IPS-18a (cell line): Measurements from ENCODE around the gene PDLIM1.

Experiments used
- H3K27ac ChIP-seq: one replicate; pipeline ENCODE4 v1.5.1; 2013; ENCODE audit warnings: low read length
- H3K27me3 ChIP-seq: one replicate; pipeline ENCODE4 v1.6.1; 2013; ENCODE audit warnings: mild to moderate bottlenecking, low read length; ENCODE audit not compliant: control insufficient read depth, insufficient read depth
- H3K36me3 ChIP-seq: one replicate; pipeline ENCODE4 v1.6.1; 2013; ENCODE audit warnings: low read depth, low read length; ENCODE audit not compliant: control insufficient read depth
- H3K4me1 ChIP-seq: one replicate; pipeline ENCODE4 v1.6.1; 2013; ENCODE audit warnings: low read depth, low read length; ENCODE audit not compliant: control insufficient read depth
- H3K4me3 ChIP-seq: one replicate; pipeline ENCODE4 v1.5.1; 2013; ENCODE audit warnings: low read length
- H3K9ac ChIP-seq: one replicate; pipeline ENCODE4 v1.6.1; 2013; ENCODE audit warnings: mild to moderate bottlenecking, low read length, moderate library complexity
- H3K9me3 ChIP-seq: one replicate; pipeline ENCODE4 v1.6.1; 2013; ENCODE audit warnings: low read depth, low read length; ENCODE audit not compliant: control insufficient read depth

Gene PDLIM1

DNA sequence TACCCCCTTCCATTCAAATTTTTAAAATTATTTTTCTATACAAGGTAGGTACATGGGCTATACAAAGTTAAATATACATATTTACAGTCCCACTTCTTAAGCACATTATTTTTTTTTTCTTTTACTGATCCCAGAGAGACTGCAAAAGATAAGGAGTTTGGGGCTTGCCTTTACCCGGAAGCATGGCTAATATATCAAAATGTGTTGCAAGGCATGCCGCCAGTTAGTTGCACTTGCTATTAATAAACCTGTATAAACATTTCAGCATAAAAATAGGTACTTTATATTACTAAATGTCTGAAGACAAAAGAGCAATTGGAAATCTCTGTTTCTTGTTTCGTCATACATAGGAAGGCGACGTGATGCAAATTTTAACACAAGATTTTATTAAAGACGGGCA lies 21.5 kb upstream of the PDLIM1 start:
- H3K4me1 ChIP-seq, result peaks cover 16% of the 10 kb centered on the region
- H3K4me3 ChIP-seq, result no peak overlapping the region
- H3K36me3 ChIP-seq, result no peaks in the 10 kb centered on the region
- no peaks in the 10 kb centered on the region for H3K27me3 ChIP-seq
- no peak overlapping the region for H3K27ac ChIP-seq
- H3K9ac ChIP-seq, result no peak overlapping the region
- no peaks in the 10 kb centered on the region for H3K9me3 ChIP-seq

DNA sequence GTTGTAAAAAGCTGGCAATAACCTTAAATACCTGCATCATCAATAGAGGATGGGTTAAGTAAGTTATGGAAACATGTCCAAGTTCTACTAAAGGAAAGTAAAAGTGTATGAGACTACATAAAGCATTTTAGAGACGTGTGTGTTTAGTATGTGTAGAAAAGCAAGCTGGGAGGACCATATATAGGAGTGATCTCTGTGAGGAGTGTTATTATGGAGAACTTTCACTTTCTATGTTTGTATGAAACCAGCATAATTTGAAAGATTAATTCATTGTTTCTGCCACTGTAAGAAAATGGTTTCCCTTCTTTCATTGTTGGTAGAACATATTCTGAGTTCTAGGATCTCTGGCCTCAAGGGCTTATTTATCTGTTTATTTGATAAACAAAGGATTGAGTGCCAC lies 19.2 kb upstream of the PDLIM1 start:
- H3K27ac ChIP-seq, result no peak overlapping the region
- H3K27me3 ChIP-seq, result no peaks in the 10 kb centered on the region
- H3K9me3 ChIP-seq, result no peaks in the 10 kb centered on the region
- peaks cover 16% of the 10 kb centered on the region for H3K4me1 ChIP-seq
- H3K9ac ChIP-seq, result no peak overlapping the region
- no peaks in the 10 kb centered on the region for H3K36me3 ChIP-seq
- H3K4me3 ChIP-seq, result no peak overlapping the region

DNA sequence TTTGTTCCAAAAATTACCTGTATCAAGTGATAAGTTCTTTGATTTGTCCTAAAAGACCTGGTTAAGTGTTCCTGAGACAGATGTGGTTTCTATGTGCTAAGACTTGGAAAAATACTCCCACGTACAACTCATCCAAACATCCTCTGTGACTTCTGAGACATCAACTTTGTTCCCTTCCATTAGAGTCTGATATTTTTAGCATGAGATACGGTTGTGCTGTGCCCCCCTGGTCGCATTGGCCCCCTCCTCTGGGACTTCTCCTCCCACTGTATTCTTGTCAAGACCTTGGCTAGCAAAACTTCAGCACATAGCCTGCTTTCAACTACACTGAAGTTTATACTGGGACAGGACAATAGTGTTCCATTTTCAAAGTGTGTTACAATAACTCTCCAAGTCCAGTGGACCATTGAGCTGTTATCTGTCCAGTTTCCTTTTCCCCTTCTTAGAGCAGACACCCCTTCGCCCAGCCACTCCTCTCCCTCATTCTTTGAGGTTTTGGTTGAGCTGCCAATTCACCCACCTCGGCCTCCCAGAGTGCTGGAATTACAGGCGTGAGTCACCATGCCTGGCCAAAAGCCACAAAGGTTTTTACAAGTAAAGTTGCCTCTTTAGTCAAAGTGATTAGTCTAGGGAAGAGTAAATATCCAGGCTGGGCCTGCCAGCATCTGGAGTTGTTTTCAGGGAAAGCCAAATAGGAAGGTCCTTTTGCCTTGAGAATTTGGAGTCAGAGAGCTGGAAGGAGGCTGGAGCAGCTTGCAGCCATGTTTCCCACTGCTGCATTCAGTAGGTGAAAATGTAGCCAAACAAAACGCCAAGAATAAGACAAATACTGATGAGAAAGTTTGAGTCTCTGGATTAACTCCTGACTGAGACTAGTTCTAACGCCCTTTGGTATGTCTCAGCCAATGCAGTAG lies 17.8 kb upstream of the PDLIM1 start:
- no peaks in the 10 kb centered on the region for H3K27me3 ChIP-seq
- H3K27ac ChIP-seq, result no peak overlapping the region
- H3K4me1 ChIP-seq, result peaks cover 24% of the 10 kb centered on the region
- no peaks in the 10 kb centered on the region for H3K36me3 ChIP-seq
- no peaks in the 10 kb centered on the region for H3K9me3 ChIP-seq
- H3K4me3 ChIP-seq, result no peak overlapping the region
- no peak overlapping the region for H3K9ac ChIP-seq

DNA sequence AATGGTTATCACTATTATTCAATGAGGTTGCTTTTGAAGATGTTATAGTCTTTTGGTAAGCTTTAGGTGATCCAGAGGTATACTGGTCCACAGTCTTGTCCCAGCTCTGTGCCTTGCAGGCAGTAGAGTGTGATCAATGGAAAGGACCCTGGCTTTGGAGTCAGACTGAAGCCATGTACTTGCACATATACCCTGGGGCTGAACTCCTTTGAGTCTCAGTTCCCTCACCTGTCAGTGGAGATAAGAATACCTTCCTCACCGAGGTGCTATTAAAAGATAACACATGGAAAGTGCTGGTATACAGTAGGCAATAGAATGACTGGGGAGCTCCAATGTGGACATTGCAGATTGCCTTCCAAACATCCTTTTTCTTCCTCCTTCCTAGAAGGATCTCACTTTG lies 16.0 kb upstream of the PDLIM1 start:
- H3K4me1 ChIP-seq, result peaks cover 11% of the 10 kb centered on the region

DNA sequence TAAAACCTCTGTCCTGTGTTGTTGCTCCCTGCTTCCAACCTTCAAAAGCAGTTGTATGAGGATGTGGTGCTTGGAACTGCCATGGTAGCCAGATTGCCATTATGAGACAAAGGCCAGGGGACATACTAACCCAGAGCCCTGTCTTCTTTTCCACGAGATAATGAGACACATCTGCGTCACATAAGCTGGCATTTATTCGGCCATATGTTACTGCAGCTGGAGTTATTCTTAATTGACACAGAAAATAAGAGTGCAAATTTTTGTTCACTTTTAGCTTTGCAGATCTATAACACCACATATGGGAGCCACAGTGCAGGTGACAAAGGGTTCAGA lies 15.5 kb upstream of the PDLIM1 start:
- Histone ChIP-seq H3K27me3 (no peaks in the 10 kb centered on the region), H3K4me1 (peaks cover 11% of the 10 kb centered on the region), H3K9me3 (no peaks in the 10 kb centered on the region), H3K27ac (no peak overlapping the region), H3K36me3 (no peaks in the 10 kb centered on the region), H3K9ac (no peak overlapping the region), H3K4me3 (no peak overlapping the region)

More for the DNA sequence above, 16.0 kb upstream of the PDLIM1 start:
- no peaks in the 10 kb centered on the region for H3K27me3 ChIP-seq
- H3K27ac ChIP-seq, result no peak overlapping the region
- H3K9ac ChIP-seq, result no peak overlapping the region
- no peak overlapping the region for H3K4me3 ChIP-seq
- H3K36me3 ChIP-seq, result no peaks in the 10 kb centered on the region
- no peaks in the 10 kb centered on the region for H3K9me3 ChIP-seq

DNA sequence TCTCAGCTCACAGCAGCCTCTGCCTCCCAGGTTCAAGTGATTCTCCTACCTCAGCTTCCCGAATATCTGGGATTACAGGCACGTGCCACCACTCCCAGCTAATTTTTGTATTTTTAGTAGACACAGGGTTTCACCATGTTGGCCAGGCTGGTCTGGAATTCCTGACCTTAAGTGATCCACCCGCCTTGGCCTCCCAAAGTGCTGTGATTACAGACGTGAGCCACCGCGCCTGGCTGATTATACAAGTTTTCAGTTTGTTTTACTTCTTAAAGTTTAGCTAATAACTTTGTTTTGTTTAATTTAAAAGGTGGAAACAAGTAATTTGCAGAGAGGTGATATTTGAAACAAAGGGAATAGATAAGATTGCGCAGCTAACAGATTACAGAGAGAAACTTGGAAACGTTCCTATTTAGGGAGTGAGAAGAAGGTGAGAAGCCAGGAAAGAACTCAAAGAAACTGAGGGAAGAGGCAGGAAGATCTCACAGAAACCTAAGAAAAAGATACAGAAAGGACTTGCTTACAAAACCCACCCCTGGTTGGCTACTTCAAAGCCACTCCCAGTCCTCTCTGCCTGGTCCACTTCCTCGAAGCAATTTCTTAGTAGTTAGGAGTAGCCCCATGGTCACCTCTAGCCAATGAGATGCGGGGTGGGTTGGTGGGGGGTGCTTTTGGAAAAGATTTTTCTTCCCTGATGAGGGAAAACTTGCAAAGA lies 15.0 kb upstream of the PDLIM1 start:
- Histone ChIP-seq H3K27ac (no peak overlapping the region), H3K9ac (no peak overlapping the region), H3K27me3 (no peaks in the 10 kb centered on the region), H3K36me3 (no peaks in the 10 kb centered on the region), H3K4me1 (peaks cover 11% of the 10 kb centered on the region), H3K9me3 (no peaks in the 10 kb centered on the region), H3K4me3 (no peak overlapping the region)

DNA sequence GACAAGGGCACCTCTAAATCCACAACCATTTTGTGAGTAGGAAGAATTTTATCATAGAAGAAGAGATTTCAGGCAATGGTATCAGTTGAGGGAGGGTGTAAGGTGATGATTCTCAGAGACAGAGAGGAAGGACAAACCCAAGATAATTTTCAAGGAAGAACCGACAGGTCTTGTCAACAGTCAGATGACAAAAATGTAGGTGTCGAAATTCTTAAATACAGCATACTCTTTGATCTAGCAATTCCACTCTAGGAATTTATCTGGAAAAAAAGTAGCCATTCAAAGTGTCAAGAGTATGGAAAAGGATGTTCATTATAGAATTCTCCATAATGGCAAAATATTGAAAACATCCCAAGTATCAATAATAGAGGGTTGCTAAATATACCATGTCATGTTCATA lies 14.2 kb upstream of the PDLIM1 start:
- Histone ChIP-seq H3K4me3 (no peak overlapping the region), H3K4me1 (peaks cover 8% of the 10 kb centered on the region), H3K9me3 (no peaks in the 10 kb centered on the region), H3K27ac (no peak overlapping the region), H3K27me3 (no peaks in the 10 kb centered on the region), H3K9ac (no peak overlapping the region), H3K36me3 (no peaks in the 10 kb centered on the region)

DNA sequence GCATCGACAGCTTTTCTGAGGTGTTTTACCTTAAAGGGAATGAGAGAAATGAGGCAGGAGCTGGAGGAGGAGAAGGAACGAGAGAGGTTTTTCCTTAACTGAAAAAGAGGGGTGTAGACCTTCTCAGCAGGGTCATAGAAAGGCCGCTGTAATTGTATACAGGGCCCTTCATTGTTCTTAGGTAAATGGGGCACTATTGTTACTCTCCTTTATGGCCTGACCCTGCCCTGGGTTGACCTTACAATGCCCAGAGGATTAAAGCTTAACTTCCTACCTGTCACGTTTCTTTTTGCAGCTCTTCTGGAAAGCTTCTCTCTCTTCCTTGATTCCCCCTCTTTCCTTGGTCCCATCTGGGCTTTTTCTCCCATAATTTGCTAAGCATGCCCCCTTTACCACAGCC lies 13.7 kb upstream of the PDLIM1 start:
- Histone ChIP-seq H3K36me3 (no peaks in the 10 kb centered on the region), H3K27me3 (no peaks in the 10 kb centered on the region), H3K27ac (no peak overlapping the region), H3K4me3 (no peak overlapping the region), H3K4me1 (peaks cover 8% of the 10 kb centered on the region), H3K9ac (no peak overlapping the region), H3K9me3 (no peaks in the 10 kb centered on the region)

DNA sequence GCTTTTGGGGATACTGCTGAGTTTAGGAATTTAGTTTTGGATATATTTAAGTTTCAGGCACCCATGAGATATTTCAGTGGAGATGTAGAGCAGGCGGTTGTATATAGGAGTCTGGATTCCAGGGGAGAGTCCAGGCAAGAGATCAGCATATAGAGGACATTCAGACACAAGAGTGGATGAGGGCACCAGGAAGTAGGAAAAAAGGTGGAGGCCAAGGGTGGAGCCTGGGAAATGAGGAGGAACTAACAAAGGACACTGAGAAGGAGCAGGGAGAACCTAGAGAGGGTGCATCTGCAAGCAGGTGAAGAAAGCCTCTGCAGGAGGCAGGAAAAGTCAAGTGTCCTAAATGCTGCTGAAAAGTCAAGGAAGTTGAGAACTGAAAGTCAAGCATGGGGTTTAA lies 13.1 kb upstream of the PDLIM1 start:
- H3K27me3 ChIP-seq, result no peaks in the 10 kb centered on the region
- H3K9me3 ChIP-seq, result no peaks in the 10 kb centered on the region
- no peak overlapping the region for H3K9ac ChIP-seq
- H3K27ac ChIP-seq, result no peak overlapping the region
- no peak overlapping the region for H3K4me3 ChIP-seq
- peaks cover 8% of the 10 kb centered on the region for H3K4me1 ChIP-seq
- no peaks in the 10 kb centered on the region for H3K36me3 ChIP-seq

DNA sequence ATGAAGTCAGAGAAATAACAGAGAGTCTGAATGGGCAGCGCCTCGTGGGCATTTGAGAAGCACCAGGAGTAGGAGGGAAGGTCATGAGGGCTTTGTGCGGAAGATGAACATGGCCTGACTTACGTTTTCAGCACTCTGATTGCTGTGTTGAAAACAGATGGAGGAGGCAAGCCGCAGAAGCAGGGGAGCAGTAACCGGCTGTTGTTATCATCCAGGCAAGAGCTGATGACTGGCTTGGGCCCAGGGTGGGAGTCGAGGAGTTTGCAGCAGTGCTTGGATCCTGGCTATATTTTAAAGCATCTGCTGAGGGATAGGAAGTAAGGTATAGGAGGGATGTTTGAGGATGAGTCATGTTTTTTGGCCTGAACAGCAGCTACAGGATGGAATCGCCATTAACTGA lies 12.7 kb upstream of the PDLIM1 start:
- Histone ChIP-seq H3K4me1 (peaks cover 8% of the 10 kb centered on the region), H3K27me3 (no peaks in the 10 kb centered on the region), H3K4me3 (no peak overlapping the region), H3K9ac (no peak overlapping the region), H3K36me3 (no peaks in the 10 kb centered on the region), H3K27ac (no peak overlapping the region), H3K9me3 (no peaks in the 10 kb centered on the region)

DNA sequence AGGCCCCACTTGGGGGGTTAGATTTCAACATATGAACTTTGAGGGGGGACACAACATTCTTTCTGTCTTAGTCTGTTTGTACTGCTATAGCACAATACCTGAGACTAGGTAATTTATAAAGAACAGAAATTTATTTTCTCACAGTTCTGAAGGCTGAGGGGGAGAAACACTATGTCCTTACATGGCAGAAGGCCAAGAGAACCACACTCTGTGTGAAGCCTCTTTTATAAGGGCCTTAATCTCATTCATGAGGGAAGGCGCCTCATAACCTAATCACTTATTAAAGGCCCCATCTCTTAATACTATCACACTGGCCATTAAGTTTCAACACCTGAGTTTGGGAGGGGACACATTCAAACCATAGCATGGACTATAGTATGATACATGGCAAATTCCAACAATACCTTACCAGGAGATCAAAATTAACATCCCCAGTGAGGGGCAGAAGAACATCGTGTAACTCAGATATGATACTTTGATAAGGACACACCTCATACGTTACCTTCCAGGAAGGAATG lies 9.3 kb upstream of the PDLIM1 start:
- Histone ChIP-seq H3K4me3 (no peak overlapping the region), H3K4me1 (peaks cover 8% of the 10 kb centered on the region), H3K9ac (no peak overlapping the region), H3K27me3 (peaks cover 12% of the 10 kb centered on the region), H3K27ac (no peak overlapping the region), H3K9me3 (no peaks in the 10 kb centered on the region), H3K36me3 (no peaks in the 10 kb centered on the region)
